Psoas muscle (tissue), 8 donors: Measurements from ENCODE around the gene ATP10B. TPM values are rescaled to one million over a fixed set of nuclear protein-coding genes. Genes with fewer than 3 reads are reported as not detected.

Source experiments
- ATAC-seq, 4 donors: fragments of 200-7000 bp; cut with Tn5 transposase; one replicate each; pipeline ENCODE4 v1.9.1; 2020; ENCODE audit warnings: moderate library complexity in 3 of 4, mild to moderate bottlenecking in 2 of 4
- DNase-seq, 2 donors: peaks; one replicate each; pipeline ENCODE4 v3.0.0-alpha.2; 2020
- H3K27ac ChIP-seq: fragments of 200-600 bp; one replicate; pipeline ENCODE4 v1.8.0; 2022
- H3K27me3 ChIP-seq, 3 donors: fragments of 200-600 bp in 1 of 3; one replicate each; pipeline versions ENCODE4 v1.6.1 to v1.8.0; 2013 to 2022; ENCODE audit warnings: low read length in 2 of 3, mild to moderate bottlenecking in 2 of 3, moderate library complexity in 1 of 3; ENCODE audit not compliant: insufficient read depth in 3 of 3
- H3K36me3 ChIP-seq, 2 donors: fragments of 200-600 bp in 1 of 2; one replicate each; pipeline versions ENCODE4 v1.6.1 to v1.8.0; 2013 to 2022; ENCODE audit warnings: low read depth in 1 of 2, mild to moderate bottlenecking in 1 of 2, moderate library complexity in 1 of 2; ENCODE audit not compliant: insufficient read depth in 1 of 2
- H3K4me1 ChIP-seq: fragments of 200-600 bp; one replicate; pipeline ENCODE4 v1.8.0; 2022
- H3K4me3 ChIP-seq: fragments of 200-600 bp; one replicate; pipeline ENCODE4 v1.8.0; 2022; ENCODE audit warnings: mild to moderate bottlenecking
- H3K9me3 ChIP-seq: fragments of 200-600 bp; one replicate; pipeline ENCODE4 v1.8.0; 2022
- CTCF ChIP-seq: fragments of 200-600 bp; IDR thresholded peaks from one replicate; pipeline ENCODE4 v1.8.0; 2022; ENCODE audit warnings: antibody characterized with exemption
- WGBS, 3 donors: extraction: QIAGEN DNeasy Blood & Tissue Kit; methylation state at CpG; one replicate each; pipeline versions ENCODE4 v1.1.6 to v1.1.7; 2013; 5-methylcytosine and 5-hydroxymethylcytosine counted together
- intact Hi-C, 2 donors: fragments of 100-400 bp; cut with DNase I; formaldehyde crosslinking; loops; one replicate each; pipeline versions ENCODE4 v1.11.0 to v1.14.2; 2022
- polyA plus RNA-seq, 3 donors: library from polyadenylated mRNA; stranded (reverse); fragments of 200-250 nt; gene quantifications; one replicate each; pipeline ENCODE4 v1.2.3, GENCODE V29; 2013
- total RNA-seq, 4 donors: library from RNA; stranded (reverse); fragmentation: NEBNext Ultra II Directional in 2 of 4; extraction: Animal tissue kit (Norgen Biotek cat#: 25700) in 2 of 4; gene quantifications; one replicate each; pipeline versions ENCODE4 v1.2.1 to v1.2.4, GENCODE V29; 2021 to 2023
- donor health status: healthy with polysubstance abuse.
- donor health status: DM: no; HTN: no; CAD: no; lungs with moderate emphysema.
- donor health status: Bipolar disorder and iron deficiency.
- donor health status: healthy.
- donor health status: DM: yes; HTN: yes; CAD: no.
- donor health status: DM: no; HTN: no; CAD: no.
- donor health status: DM: no; HTN: no; CAD: no.
- donor health status: DM: yes; HTN: yes; CAD: no.

Gene ATP10B
- total and polyA plus RNA-seq, 7 donors = 0.01 to 0.04 TPM; not detected in 5

DNA sequence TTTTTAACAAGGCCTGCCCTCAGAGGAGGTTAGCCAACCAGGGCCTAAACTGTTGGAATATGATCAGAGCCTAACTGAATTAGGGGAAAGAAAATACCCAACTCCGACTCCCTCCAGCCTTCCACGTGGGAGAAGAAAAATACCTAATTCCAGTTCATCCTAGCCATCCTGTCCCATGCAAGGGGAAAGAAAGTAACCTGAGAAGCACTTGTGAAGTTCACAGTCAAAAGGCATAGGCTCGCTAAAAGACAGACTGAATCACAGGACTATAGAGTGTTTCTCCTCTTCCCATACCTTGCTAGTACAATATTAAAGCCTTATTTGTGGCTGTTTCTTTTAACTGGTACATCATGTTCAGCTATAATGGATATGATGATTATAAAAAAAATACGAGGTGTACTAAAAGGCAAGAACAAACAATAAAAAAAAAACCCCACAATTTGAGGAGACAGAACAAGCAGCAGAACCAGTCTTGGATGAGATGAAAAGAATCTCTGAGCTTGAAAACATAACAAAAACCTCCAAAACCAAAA lies 18.0 kb upstream of the ATP10B start:
- intact Hi-C loops = no loop called here
- Histone ChIP-seq H3K27ac (no peak overlapping the region), H3K36me3 (no peaks in the 10 kb centered on the region), H3K4me3 (no peak overlapping the region), H3K4me1 (no peaks in the 10 kb centered on the region), H3K27me3 (no peaks in the 10 kb centered on the region), H3K9me3 (no peaks in the 10 kb centered on the region)
- no peak for ATAC-seq
- TF ChIP-seq CTCF = no peak
- DNase-seq = no peak
- 34 to 37% (median 36%) methylated on average over 4 of the region's 4 CpGs for WGBS, 3 donors

DNA sequence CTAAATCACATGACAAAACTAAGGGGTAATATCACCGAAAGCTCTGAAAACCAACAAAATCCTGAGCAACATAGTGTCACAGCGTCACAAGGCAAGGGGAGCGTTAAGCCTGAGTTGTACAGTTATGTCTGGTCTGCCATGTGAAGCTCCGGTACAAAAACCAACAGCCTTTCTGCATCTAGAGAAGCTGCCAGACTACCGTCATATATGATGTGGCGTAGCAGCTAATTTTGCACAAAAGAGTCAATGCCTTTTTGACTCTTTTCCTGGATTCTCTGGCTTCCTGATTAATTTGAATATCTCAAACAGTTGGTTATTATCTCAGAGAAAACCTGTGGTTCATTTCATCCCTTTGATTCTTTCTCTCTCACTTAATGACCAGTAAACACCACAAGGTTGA lies 16.0 kb upstream of the ATP10B start:
- H3K27ac ChIP-seq = no peak overlapping the region
- no peak for TF ChIP-seq CTCF
- no peak overlapping the region for H3K4me3 ChIP-seq
- DNase-seq = no peak
- WGBS, 3 donors = 73 to 78% (median 76%) methylated on average over 6 of the region's 6 CpGs
- H3K27me3 ChIP-seq = no peaks in the 10 kb centered on the region
- H3K36me3 ChIP-seq = no peaks in the 10 kb centered on the region
- no peak for ATAC-seq
- no peaks in the 10 kb centered on the region for H3K4me1 ChIP-seq
- intact Hi-C loops = no loop called here
- no peaks in the 10 kb centered on the region for H3K9me3 ChIP-seq

DNA sequence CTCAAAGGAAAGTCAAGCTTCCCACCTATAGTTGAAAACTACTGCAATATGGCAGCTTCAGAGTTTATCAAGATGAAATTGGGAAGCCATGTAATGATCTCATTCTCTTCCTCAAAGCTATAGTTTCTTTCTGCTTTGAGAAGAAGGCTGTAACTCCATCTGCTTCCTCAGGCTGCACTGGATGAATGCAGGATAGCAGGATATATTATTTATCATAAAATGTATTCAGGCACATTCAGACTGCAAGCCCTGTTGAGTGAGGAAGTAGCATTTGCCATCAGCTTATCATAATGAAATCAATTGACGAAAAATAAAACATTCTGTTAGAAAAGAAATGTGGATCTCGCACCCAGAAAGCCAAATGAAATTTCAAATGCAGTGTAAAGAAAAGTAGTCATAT lies 560 bp downstream of the ATP10B start:
- TF ChIP-seq CTCF = no peak
- 85 to 92% (median 86%) methylated on average over 2 of the region's 2 CpGs for WGBS, 3 donors
- ATAC-seq (no peak), DNase-seq (no peak)
- intact Hi-C loops = no loop called here
- no peaks in the 10 kb centered on the region for H3K36me3 ChIP-seq
- no peak overlapping the region for H3K4me3 ChIP-seq
- H3K9me3 ChIP-seq = no peaks in the 10 kb centered on the region
- no peak overlapping the region for H3K27ac ChIP-seq
- no peaks in the 10 kb centered on the region for H3K27me3 ChIP-seq
- no peaks in the 10 kb centered on the region for H3K4me1 ChIP-seq

- no peaks in the 10 kb centered on the region for H3K4me1 ChIP-seq
- H3K4me3 ChIP-seq = no peak overlapping the region
- H3K27ac ChIP-seq = no peak overlapping the region
- ATAC-seq (no peak), DNase-seq (no peak)
- WGBS, 3 donors = 73 to 88% (median 78%) methylated on average over 3 of the region's 3 CpGs
- intact Hi-C loops = no loop called here
- no peaks in the 10 kb centered on the region for H3K36me3 ChIP-seq
- TF ChIP-seq CTCF = no peak
- no peaks in the 10 kb centered on the region for H3K27me3 ChIP-seq
- H3K9me3 ChIP-seq = no peaks in the 10 kb centered on the region
Observed at GRCh38 chr5:160850421-160850820, 1.6 kb downstream of the ATP10B start.

GRCh38 chr5:160847526-160848085 lies 4.4 kb downstream of the ATP10B start:
- Histone ChIP-seq H3K27me3 (no peaks in the 10 kb centered on the region), H3K4me3 (no peak overlapping the region), H3K4me1 (no peaks in the 10 kb centered on the region), H3K36me3 (no peaks in the 10 kb centered on the region), H3K9me3 (no peaks in the 10 kb centered on the region), H3K27ac (no peak overlapping the region)
- TF ChIP-seq CTCF = no peak
- DNase-seq = no peak
- ATAC-seq = no peak
- 82 to 84% (median 83%) methylated on average over 5 of the region's 5 CpGs for WGBS, 3 donors
- intact Hi-C loops = no loop called here
